RPMI8226 (cell line): ENCODE measurements around the gene KIAA0232.

Source experiments
- DNase-seq: peaks from one replicate; pipeline ENCODE4 v3.0.0-alpha.2; 2015

The KIAA0232 gene

DNA sequence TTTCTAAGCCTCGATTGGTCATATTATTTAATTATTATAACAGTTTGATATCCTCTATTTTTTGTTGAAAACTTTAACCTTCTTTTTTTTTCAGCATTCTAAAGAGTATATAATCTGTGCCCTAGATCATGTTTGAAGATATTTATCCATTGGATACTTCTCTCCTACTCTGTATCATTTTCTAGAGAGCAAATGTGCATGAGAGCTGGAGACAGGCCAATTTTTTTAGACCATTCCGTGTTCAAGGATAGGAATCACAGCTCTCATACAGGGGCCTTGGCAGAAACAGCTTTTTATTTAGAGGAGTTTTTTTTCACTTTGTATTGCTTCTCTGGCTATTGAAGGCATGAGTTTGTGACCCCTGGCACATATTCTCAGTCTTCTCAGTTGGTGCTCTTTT is 69.4 kb downstream of the KIAA0232 start:
- DNase-seq: no peak

DNA sequence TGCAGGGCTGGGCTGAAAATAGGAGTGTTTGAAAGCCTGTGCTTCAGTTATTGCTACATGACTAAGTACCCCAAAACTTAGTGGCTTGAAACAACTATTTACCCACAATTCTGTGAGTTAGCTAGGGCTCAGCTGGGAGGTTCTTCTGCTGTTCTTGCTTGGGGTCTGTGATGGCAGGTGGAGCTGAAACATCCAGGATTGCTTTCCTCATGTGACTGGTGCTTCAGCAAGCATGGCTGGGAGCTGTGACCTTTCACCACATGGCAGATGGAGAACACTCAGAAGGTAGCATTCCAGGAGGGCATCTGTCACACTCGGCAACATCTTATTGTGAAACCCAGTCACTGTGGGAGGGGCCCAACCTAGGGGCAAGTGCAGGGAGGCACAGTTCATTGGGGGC is 70.1 kb downstream of the KIAA0232 start:
- DNase-seq: no peak

DNA sequence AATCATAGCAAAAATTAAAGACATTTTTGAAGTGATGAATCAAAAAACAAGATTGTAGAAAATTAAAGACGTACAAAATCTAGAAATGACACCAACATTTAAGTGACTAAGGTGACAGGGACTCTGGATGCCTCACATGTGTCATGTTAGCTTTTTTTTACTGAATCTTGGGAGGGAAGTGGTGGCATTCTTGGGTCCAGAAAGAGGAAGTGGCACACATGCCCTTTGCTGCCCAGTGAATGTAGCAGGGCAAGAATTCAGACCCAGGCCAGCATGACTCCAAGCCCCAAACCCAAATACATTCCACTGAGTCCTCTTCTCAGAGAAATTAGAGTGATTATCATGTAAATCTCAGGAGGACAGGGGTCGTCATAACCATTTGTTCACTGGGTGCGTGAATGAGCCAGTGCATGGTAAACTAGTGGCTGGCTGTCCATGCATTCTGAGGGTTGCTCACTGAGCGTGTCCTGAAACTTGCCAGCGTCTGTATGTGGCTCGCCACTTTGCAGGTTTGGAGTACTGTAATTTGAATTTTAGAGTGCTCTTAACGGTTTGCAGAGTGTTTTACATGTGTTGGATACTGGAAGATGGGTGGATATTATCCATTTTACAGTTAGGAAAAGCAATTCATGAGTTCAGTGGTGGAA is 71.7 kb downstream of the KIAA0232 start:
- DNase-seq: peak; percentile 14

DNA sequence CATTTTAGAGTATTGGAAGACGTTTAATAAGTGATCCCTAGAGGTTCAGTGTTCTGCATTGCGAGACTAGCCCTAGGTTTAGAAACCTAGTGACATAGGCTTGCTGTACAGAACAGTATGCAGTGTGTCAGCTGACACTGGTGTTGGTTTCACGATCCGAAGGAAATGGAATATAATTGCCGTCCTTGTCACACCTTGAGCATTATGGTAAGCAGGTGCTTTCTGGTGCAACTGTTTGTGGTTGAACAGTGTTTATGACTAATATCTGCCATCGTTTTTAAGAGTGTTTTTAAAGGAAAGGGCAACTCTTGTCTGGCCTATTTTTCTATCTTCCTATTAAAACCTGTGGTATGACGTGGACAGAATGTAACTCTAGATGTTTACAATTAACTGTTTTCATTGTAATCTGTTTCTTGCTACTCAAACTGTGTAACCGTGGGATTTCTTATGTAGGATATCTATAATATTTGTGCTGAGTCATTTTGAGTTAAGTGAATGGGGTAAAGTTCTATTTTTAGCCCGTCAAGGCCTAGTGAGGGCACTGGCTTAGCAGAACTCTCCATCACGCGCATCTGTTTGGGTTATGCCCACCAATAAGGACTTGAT is 73.3 kb downstream of the KIAA0232 start:
- DNase-seq: no peak

DNA sequence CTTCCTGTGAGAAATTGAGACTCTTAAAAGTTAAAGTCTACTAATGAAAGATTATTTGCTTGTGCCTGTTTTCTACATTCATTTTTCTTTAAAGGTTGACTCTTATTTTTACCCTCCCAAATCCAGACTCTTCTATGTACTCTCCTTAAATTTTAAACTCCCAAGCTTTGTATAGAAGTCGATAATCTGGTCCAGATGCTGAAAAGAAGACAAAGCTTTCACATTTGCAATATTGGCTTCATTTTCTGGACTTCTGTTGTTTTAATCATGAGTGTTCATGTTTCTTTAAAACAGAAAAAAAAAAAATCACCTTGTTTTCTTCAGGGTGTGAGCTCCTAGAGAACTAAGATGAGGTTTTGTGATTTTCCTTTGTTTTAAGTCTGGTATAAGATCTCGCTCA is 73.9 kb downstream of the KIAA0232 start:
- no peak for DNase-seq

DNA sequence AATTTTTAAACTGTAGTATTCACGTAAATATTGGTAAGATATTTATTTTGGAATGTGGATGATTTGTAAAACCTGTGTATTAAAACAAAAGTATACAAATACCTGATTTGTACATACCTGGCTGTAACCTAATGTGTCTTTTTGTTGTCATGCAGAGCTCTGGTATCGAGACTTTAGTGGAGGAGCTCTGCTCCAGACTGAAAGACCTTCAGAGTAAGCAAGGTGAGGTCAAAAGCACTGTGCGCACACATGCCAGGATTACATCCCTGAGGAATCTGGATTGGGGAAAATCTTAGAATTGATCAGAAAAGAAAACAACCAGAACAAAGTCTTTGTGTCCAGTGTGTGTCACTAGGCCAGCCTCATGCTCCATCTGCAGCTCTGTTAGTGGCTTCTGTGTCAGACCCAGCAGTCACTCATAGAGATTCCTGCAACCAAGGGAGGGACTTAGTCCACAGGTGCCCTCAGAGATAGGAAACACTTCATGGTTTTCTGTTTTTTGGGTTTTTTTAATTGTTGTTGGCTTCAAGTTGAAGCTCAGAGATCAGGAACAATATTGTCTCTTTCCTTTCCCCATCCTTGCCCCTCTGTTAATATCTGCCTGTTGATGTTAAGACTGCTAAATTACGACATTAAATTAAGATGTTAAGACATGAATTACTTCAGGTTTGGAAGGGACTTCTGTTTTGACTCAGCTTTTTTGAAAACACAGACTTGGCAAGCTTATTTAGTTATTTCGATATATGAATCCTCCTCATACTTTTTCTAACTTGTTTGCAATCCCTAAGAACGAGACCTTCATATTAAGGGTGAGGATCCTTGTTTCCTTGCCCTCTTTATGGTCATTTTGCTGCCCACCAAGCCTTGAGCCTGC is 74.7 kb downstream of the KIAA0232 start:
- DNase-seq: no peak

DNA sequence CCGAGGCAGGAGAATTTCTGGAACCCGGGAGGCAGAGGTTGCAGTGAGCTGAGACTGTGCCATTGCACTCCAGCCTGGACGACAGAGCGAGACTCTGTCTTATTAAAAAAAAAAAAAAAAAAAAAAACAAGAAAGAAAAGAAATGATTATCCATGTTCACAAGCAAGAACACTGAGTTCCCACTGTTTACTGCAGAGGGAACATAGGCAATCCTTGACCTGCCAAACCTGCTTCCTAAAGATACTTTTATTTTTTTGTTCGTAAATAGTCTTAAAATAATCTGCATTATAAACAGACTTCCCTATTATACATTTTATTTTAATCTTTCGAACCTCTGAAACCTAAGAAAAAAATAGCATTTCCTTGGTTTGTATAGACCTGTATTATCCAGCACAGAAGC is 76.5 kb downstream of the KIAA0232 start:
- no peak for DNase-seq

DNA sequence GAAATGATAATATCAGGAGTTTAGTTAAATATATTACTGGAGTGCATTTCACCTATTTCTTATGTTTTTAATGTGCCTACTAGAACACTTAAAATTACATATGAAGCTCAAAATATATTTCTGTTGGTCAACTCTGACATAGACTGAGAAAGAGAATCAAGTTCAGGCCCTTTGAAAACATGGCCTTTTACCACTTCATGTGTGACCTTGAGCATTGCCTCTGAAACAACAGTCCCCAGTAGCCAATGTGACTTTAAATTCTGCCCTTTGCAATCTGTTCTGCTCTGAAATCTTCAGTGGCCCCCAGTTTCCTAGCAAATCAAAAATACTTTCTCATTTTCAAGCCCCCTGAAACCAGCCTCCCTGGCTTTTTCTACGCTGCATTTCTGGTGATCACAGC is 77.0 kb downstream of the KIAA0232 start:
- DNase-seq: no peak

DNA sequence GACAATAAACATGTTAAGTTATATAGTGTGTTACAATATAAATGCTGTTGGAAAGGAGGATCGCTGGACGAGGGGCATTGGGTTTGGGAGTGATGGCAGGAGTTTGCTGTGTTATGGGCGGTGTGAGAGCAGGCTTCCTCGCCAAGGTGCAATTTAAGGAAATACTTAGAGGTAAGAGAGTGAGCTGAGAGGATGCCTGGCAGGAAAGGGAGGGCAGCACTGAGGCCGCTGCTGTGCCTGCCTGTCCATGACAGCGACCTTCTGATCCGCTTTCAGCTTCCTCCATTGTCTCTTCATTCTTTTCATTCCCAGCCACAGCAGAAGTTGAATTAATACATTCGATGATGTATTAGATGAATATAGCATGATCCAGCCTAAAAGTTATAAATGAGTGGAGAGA is 85.9 kb downstream of the KIAA0232 start:
- no peak for DNase-seq

DNA sequence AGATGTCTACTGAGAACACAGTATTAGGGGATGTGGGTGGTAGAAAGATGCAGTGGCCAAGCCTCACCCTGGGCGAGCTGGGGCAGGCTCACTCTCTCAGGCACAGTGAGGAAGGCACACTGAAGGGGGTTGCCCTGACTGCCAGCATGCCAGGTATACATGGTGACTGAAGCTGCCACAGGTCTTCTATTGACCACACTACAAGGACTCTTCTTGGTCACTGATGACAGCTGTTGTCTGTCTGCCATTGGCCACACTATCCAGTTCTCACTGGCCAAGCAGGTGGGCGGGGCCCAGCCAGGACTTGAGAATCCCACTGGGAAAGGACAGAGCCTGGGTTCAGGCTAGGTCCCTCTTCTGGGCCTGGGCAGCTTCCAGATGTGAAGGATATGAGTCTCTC is 87.4 kb downstream of the KIAA0232 start:
- no peak for DNase-seq

DNA sequence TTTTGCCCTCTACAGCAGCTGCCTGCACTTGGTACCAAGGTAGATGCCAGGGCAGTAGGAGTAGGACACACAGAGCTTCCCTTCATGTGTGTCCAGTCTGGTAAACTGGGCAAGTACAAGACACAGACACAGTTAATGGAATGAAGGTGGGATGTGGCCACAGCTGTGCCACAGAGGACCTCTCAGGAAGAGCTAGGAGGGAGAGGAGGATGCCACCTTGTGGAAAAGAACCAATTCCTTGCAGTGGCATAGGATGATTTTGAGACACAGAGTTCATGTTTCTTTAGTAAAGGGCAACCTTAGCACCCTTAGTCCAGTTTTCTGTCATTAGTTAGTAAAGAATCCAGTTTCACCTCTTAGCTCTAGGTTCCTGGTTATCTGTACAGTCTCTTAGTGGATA is 90.8 kb downstream of the KIAA0232 start:
- no peak for DNase-seq

DNA sequence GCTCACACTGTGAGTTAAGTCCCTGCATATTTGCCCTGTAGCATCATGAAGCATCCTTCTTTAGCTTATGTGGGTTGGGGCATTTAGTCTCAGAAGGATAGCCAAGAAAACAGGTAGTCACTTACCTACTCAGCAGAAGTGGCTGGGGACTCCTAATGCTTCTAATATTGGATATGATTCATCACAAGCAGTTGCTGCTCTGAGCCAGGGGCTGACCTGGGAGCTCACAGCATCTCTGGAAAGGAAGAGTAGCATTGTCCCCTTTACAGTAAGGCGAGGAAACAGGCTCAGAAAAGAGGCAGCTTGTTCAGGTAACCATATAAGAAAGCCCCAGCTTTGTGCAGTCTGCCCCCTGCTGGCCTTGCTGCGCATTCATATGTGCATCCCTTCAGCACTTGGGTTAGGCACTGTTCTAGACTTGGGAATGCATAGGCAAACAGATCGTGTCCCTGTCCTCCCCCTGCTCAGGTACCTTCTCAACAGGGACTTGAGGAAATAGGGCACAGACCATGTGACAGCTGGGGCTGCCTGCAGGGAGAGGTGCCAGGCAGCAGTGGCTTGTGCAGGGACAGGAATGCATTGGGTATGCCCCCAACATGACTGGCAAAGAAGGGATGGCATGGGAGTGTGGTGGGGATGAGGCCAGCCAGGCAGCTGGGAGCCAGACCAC is 91.4 kb downstream of the KIAA0232 start:
- DNase-seq: peak; percentile 68

DNA sequence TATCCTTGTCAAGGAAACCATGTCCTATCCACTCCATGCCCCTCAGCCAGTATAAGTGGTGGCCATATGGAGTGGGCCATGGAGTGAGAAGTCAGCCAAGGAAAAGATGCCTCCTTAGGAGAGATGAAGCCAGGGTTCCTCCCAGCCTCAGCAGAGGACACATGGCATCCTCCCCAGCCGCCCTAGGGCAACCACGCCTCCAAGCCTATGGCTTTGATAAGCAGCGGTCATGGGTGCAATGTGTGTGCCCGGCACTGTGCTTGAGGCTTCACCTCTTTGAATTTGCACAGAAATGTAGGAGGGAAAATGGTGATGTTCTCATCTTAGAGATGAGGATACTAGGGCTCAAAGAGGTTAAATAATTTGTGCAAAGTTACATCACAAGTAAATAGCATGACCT is 92.5 kb downstream of the KIAA0232 start:
- DNase-seq: no peak

DNA sequence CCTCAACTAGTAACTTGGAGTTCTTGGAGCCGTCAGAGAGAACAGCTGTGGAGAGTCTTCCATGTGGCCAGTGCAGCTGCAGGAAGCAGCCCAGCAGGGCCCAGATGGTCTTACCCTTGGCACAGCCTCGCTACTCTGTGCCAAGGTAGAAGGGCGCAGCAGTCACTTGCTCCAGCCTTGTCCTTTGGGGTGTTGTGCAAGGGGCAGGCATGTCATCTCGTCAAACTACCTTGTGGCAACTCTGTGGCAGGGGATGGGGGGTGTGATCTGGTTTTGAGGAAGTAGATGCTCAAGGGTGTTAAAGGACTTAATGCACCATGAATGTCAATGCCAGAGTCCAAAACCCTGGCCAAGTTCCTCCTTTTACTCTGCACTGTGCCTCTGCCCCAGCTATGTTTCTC is 92.9 kb downstream of the KIAA0232 start:
- DNase-seq: peak; percentile 9

DNA sequence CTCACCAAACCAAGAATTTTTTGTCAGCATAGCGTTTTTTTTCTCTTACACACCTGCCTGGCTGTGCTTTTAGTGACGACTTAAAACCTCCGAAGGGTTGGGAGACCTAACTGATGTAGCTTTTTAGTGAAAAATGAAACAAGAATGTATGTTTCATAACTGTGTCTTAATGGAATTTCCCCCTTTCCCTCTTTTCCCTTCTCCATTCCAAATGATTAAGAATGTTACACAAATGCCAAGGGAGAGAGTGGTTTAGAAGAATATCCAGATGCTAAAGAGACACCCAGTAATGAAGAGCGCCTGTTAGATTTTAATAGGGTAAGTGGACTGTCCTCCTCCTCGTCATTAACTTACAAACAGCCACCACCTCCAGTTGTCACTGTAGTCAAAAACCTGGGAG is 93.9 kb downstream of the KIAA0232 start:
- no peak for DNase-seq

DNA sequence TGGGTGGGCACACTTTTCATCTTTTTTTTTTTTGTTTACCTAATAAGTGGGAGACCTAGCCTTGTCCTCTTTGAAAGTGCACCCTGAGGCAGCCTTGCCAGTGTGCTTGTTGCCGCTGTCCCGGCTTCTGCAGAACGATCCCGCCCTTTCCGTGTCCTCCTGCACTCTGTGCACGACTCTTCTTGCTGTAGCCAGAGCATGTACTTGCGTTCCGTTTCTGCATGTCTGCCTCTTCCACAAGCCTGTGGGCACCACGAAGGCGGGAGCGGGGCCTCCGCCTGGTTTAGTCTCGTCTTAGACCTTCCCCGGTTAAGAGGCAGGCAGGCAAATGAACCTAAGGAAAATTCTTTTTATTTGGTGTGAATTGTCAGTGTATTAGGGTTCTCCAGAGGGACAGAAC is 94.5 kb downstream of the KIAA0232 start:
- DNase-seq: no peak

DNA sequence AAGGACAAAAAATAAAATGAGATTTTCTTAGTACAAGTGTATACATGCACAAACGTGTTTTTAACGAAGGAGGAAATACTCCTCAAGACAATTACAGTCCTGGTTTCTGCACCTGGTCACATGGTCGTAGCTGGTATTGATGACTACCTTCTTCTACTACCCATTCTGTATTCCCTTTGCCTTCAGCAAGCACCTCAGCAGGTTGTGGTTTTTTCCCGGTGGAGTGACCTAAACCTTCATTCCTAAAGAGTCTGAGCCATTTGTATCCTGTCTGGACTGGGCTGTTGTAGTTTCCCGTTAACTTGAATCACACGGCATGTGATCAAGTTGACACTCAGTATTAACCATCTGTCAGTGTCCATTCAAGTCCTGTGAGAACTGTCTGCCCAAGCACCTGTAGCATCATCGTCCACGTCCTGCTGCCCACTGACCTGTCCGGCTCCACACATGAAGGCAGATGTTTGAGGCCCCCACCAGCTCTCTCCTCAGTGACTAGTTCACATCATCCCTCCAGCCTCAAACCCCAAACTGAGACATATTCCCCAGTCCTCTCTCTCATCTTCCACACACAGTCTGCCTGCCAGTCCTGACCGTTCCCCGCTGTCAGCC is 96.0 kb downstream of the KIAA0232 start:
- DNase-seq: no peak

DNA sequence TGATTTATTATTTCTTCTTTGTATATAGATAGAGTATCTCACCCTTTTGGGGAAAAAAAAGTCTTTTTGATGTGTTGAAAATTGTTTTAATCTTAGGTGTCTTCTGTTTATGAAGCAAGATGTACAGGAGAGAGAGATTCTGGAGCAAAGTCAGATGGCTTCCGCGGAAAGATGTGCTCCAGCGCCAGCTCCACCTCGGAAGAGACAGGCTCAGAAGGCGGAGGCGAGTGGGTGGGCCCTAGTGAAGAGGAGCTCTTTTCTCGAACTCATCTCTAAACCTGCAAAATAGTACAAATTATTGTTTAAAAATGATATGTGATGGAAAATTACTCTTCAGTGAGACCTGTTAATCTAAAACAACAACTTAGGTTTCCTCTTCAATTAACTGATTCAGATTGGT is 98.2 kb downstream of the KIAA0232 start:
- no peak for DNase-seq

DNA sequence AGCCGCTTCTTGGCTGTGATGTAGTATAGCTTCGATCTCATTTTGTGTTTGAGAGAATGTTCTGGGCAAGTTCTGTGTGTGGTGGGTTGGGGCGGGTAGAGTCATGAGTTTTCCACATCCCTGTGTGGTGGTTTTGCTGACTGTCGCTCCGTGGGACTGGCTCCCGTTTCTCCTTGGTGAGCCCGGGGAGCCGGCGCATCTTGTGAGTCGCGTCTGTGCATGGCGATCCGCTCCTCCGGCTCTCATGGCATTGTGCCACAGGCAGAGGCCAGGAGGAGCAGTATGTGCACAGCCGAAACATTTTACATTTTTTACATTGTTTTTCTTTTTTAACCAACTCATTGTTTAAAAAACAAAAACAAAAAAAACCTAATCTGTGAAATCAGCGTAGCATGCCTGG is 99.4 kb downstream of the KIAA0232 start:
- DNase-seq: no peak

DNA sequence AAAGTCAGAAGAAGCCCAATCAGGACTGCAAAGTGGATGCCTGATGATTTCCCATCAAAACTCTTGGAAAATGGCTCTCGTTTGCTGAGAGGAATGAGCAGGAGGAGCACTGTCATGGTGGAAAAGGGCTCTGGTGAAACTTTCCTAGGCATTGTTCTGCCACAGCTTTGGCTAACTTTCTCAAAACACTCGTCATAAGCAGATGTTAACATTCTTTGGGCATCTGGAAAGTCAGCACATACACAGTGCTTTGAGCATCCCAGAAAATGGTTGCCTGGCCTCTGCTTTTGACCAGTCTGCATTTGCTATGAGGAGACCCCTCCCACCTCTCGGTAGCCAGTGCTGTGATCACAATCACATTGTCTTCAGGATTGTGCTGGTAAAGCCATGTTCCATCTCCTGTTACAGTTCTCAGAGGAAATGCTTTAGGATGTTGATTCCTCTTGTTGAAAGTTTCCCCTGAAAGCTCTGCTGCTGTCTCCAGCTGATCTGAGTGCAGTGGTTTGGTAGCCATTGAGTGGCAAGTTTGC is 101.9 kb downstream of the KIAA0232 start:
- DNase-seq: no peak

DNA sequence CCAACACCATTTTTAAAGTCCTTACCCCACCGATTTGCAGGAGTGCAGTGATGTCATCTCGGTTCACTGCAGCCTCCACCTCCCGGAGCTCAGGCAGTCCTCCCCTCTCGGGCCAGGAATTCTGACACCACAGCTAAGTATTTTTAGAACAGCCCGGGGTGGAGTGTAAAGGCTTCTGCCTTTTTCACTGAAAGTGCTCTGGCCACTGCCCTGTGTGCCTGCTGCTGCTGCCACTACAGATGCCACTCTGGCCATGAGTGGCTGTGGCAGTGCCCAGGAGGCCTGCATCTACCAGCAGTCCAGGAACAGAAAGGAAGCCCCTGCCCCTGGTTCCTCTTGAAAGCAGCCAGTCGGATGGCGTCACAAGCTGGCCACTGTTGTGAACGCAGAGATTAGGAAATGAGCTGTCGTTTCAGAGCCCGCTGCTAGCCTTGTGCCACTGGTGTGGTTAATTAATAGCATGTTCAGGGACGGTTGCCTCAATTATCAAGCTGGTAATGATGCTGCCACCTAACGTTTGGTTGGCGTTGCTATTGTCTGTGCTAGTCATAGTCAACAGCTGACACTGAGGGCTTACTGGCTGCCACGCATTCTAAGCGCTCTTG is 103.5 kb downstream of the KIAA0232 start:
- no peak for DNase-seq

DNA sequence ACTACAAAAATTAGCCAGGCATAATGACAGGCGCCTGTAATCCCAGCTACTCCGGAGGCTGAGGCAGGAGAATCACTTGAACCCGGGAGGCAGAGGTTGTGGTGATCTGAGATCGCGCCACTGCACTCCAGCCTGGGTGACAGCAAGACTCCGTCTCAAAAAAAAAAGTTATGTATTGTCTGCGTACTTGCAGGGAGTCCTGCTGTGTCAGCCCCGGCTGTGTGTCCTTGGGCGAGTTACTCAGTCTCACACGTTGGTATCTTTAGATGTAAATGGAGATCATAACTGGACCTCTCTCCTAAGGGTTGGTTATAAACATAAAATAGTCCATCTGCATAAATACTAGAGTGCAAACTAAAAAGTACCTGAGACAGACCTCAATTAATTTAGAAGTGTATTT is 104.4 kb downstream of the KIAA0232 start:
- no peak for DNase-seq
